Chondrocyte (in vitro differentiated cells): ENCODE data around the gene PIK3R3. TPM values are rescaled to one million over a fixed set of nuclear protein-coding genes. Genes with fewer than 3 reads are reported as not detected.

Experiments used
- DNase-seq: peaks from one replicate; pipeline ENCODE4 v3.0.0; 2021; ENCODE audit warnings: mixed read lengths, low spot score
- H3K27ac Mint-ChIP-seq: one replicate; pipeline ENCODE4 v1.8.0; 2021; ENCODE audit warnings: mild to moderate bottlenecking, moderate library complexity, mixed read lengths; ENCODE audit not compliant: unreplicated experiment
- H3K27me3 Mint-ChIP-seq: 2 replicates; pipeline ENCODE4 v1.8.0; 2021; ENCODE audit warnings: low read depth, mixed read lengths
- H3K36me3 Mint-ChIP-seq: 2 replicates; pipeline ENCODE4 v1.8.0; 2021; ENCODE audit warnings: low read depth, mixed read lengths
- H3K4me1 Mint-ChIP-seq: 2 replicates; pipeline ENCODE4 v1.8.0; 2021; ENCODE audit warnings: low read depth, mild to moderate bottlenecking, mixed read lengths
- H3K4me3 Mint-ChIP-seq: one replicate; pipeline ENCODE4 v1.8.0; 2021; ENCODE audit warnings: mild to moderate bottlenecking, moderate library complexity, mixed read lengths; ENCODE audit not compliant: unreplicated experiment
- H3K9me3 Mint-ChIP-seq: 2 replicates; pipeline ENCODE4 v1.8.0; 2021; ENCODE audit warnings: low read depth, mixed read lengths
- CTCF ChIP-seq: fragments of 200-600 bp; sonication (generic); IDR thresholded peaks from 2 replicates; pipeline ENCODE4 v1.5.0; 2021; ENCODE audit warnings: antibody characterized with exemption, mild to moderate bottlenecking, moderate library complexity
- total RNA-seq: library from RNA; stranded (reverse); gene quantifications from 3 replicates; pipeline ENCODE4 v1.2.1, GENCODE V29; 2021

Gene PIK3R3
- total RNA-seq, 1 donor from 2014 or later: 23.4 TPM

GRCh38 chr1:46160212-46160611 lies 27.8 kb upstream of the PIK3R3 start:
- Mint-ChIP-seq H3K27me3 (no peaks in the 10 kb centered on the region), H3K36me3 (no peaks in the 10 kb centered on the region), H3K4me3 (no peak overlapping the region), H3K9me3 (no peaks in the 10 kb centered on the region), H3K4me1 (no peaks in the 10 kb centered on the region), H3K27ac (no peak overlapping the region)
- DNase-seq: no peak
- no peak for TF ChIP-seq CTCF

GRCh38 chr1:46159516-46159915 lies 27.1 kb upstream of the PIK3R3 start:
- no peaks in the 10 kb centered on the region for H3K36me3 Mint-ChIP-seq
- H3K9me3 Mint-ChIP-seq: no peaks in the 10 kb centered on the region
- H3K27ac Mint-ChIP-seq: no peak overlapping the region
- no peak for DNase-seq
- no peaks in the 10 kb centered on the region for H3K4me1 Mint-ChIP-seq
- TF ChIP-seq CTCF: no peak
- H3K4me3 Mint-ChIP-seq: no peak overlapping the region
- H3K27me3 Mint-ChIP-seq: no peaks in the 10 kb centered on the region

- TF ChIP-seq CTCF: no peak
- H3K4me1 Mint-ChIP-seq: no peaks in the 10 kb centered on the region
- no peaks in the 10 kb centered on the region for H3K9me3 Mint-ChIP-seq
- no peaks in the 10 kb centered on the region for H3K27me3 Mint-ChIP-seq
- H3K4me3 Mint-ChIP-seq: no peak overlapping the region
- no peaks in the 10 kb centered on the region for H3K36me3 Mint-ChIP-seq
- no peak overlapping the region for H3K27ac Mint-ChIP-seq
- DNase-seq: no peak
Observed at GRCh38 chr1:46158312-46159281, 26.2 kb upstream of the PIK3R3 start.

- no peaks in the 10 kb centered on the region for H3K27me3 Mint-ChIP-seq
- H3K4me3 Mint-ChIP-seq: no peak overlapping the region
- no peaks in the 10 kb centered on the region for H3K36me3 Mint-ChIP-seq
- no peaks in the 10 kb centered on the region for H3K9me3 Mint-ChIP-seq
- H3K4me1 Mint-ChIP-seq: no peaks in the 10 kb centered on the region
- no peak for DNase-seq
- TF ChIP-seq CTCF: no peak
- no peak overlapping the region for H3K27ac Mint-ChIP-seq
Observed at GRCh38 chr1:46157916-46158311, 25.5 kb upstream of the PIK3R3 start.

GRCh38 chr1:46153732-46154131 lies 21.3 kb upstream of the PIK3R3 start:
- no peaks in the 10 kb centered on the region for H3K27me3 Mint-ChIP-seq
- DNase-seq: no peak
- H3K4me1 Mint-ChIP-seq: peaks cover 20% of the 10 kb centered on the region
- no peak overlapping the region for H3K4me3 Mint-ChIP-seq
- no peak overlapping the region for H3K27ac Mint-ChIP-seq
- no peak for TF ChIP-seq CTCF
- no peaks in the 10 kb centered on the region for H3K9me3 Mint-ChIP-seq
- no peaks in the 10 kb centered on the region for H3K36me3 Mint-ChIP-seq
